Activated CD8-positive, alpha-beta memory T cell treated with anti-CD3 and anti-CD28 coated beads for 36 hours (primary cell): ENCODE measurements around the gene TMEM150C. TPM values are rescaled to one million over a fixed set of nuclear protein-coding genes. Genes with fewer than 3 reads are reported as not detected.
"Not testable (repeated sequence)": the region's sequence is repeated elsewhere in the genome, so short reads cannot be mapped to it uniquely, and the experiment has no call there.

Experiments used
- CTCF ChIA-PET: fragments of 350-600 bp; sonication (Branson Sonifier 250); formaldehyde crosslinking; loops from one replicate; lab custom pipeline; 2021; ENCODE audit warnings: antibody characterized with exemption; lab: Charles Lee
- POLR2A ChIA-PET: fragments of 350-600 bp; sonication (Branson Sonifier 250); formaldehyde crosslinking; loops from one replicate; lab custom pipeline; 2021; ENCODE audit warnings: antibody characterized with exemption; lab: Charles Lee
- total RNA-seq, 2 experiments: library from RNA; stranded (reverse); gene quantifications; one replicate each; pipeline ENCODE4 v1.2.3, GENCODE V29; 2021

Gene TMEM150C
- total RNA-seq, 2 experiments from 2014 or later, result not detected

DNA sequence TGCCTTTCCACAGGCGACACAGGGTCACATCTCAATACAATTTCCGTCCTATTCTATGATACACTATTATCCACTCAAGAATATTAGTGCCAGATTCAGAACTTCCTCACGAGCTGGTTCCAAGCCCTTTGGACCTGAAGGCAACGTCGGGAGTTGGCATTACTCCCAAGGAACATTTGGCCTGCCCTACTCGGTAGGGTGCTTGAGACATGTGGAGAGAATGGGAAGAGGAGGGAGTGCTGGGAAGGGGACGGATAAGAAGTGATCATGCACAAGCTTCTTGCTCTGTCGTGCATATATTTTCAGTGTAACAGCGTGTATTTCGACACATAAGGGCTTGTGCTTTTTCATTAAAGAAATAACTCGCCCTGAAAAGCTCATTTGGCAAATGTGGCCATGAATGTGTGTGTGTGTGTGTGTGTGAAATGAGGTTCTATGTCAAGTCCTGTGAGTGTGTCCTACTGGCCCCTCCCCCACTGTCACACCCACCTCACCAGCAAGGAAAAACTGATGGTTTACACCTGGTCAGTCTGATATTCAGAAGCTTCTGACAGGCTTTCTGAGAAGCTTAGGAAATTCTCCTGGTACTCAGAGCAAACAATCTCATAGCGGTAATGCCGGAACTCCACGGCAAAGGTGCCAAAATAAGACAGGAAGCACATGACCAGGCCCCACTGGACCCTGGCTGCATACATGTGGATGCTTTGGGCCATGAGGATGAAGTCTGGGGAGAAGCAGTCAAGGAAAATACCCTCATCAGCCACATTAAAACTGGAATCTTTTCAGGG lies 76.6 kb downstream of the TMEM150C start:
- POLR2A ChIA-PET, result no interaction called here
- CTCF ChIA-PET, result no interaction called here

DNA sequence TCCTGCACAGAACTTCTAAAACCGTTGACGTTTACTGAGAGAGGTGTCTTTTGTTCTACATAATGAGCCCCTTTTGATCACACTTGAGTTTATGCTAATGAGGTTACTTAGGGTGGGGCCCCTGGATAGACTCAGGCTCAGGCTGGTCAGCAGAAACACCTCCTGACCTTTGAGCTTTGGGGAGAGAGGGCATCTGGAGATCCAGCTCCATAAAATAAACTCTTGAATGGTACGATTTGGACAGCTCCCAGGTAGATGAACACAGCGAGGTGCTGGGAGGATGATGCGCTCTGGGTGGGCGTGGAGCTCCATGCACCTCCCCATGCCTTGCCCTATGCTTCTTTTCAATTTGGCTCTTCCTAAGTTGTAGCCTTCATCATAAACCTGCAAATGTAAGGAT lies 79.4 kb downstream of the TMEM150C start:
- ChIA-PET CTCF (interaction anchor here (0.7 kb wide), 1 partner anchor 423 kb away, joined by 4 read pairs; no protein-coding TSS in a partner anchor), POLR2A (no interaction called here)

- ChIA-PET POLR2A (no interaction called here), CTCF (interaction anchor here (0.6 kb wide), 1 partner anchor 45 kb away, joined by 4 read pairs; no protein-coding TSS in a partner anchor)
Measured at GRCh38 chr4:82481506-82481840, 80.3 kb downstream of the TMEM150C start.

GRCh38 chr4:82480771-82481505 lies 80.8 kb downstream of the TMEM150C start:
- ChIA-PET POLR2A (no interaction called here), CTCF (interaction anchor here (0.6 kb wide), 1 partner anchor 181 kb away, joined by 3 read pairs; no protein-coding TSS in a partner anchor)

GRCh38 chr4:82479562-82479961 lies 82.2 kb downstream of the TMEM150C start:
- POLR2A ChIA-PET, result no interaction called here
- CTCF ChIA-PET, result interaction anchor here (0.6 kb wide), 1 partner anchor 85 kb away, joined by 3 read pairs; no protein-coding TSS in a partner anchor

GRCh38 chr4:82477469-82477868 lies 84.3 kb downstream of the TMEM150C start:
- CTCF ChIA-PET, POLR2A ChIA-PET: not testable (repeated sequence)

- POLR2A ChIA-PET, result not testable (repeated sequence)
- CTCF ChIA-PET, result interaction anchor here (0.9 kb wide), 1 partner anchor 24 kb away, joined by 3 read pairs; no protein-coding TSS in a partner anchor
Measured at GRCh38 chr4:82475931-82476330, 85.9 kb downstream of the TMEM150C start.

GRCh38 chr4:82473621-82474164 lies 88.1 kb downstream of the TMEM150C start:
- ChIA-PET CTCF (no interaction called here), POLR2A (no interaction called here)

DNA sequence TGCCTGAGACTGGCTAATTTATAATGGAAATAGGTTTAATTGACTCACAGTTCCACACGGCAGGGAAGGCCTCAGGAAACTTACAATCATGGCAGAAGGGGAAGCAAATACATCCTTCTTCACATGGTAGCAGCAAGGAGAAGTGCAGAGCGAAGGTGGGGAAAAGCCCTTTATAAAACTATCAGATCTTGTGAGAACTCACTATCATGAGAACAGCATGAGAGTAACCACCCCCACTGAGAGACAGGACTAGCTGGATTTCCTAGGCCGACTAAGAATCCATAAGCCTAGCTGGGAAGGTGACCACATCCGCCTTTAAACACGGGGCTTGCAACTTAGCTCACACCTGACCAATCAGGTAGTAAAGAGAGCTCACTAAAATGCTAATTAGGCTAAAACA lies 88.7 kb downstream of the TMEM150C start:
- CTCF ChIA-PET, POLR2A ChIA-PET: not testable (repeated sequence)

DNA sequence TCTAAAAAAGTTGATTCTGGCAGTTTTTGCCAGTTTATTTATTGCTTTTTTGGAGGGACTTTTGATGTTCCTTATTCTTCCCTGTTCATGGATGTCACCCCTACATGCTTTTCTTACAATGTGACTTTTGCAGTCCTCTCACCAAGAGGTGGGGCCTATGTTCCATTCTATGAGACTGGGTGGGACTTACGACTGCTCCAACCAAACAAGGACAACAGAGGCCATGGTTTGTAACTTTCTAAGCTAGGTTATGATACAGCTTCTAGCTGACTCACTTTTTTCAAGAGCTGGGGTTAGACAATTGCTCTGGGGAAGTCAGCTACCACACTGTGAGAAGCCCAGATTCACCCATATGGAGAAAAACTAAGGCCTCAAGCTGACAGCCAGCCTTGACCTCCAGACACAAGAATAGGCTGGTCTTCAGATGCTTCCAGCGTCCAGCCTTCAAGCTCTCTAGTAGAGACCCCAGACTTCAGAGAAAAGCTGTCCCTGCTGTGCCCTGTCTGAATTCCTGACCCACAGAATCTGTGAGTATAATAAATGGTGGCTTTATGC lies 91.9 kb downstream of the TMEM150C start:
- POLR2A ChIA-PET, result no interaction called here
- CTCF ChIA-PET, result no interaction called here

DNA sequence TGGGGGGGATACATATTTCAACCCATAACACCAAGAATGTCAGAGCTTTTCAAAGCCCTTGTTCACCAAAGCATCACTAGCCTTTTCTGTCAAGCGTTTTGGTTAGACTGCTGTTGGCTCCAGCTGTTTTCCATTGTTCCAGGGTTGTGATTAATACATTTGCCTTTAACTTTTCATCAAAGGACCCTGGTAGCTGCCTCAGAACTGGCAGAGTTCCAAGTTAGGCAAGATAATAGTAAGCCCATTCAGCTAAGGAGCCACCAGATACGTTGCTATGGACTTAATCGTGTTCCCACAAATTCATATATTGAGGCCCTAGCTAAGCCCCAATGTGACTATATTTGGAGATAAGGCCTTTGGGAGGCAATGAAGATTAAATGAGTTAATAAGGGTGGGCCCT lies 94.3 kb downstream of the TMEM150C start:
- ChIA-PET CTCF (no interaction called here), POLR2A (no interaction called here)

DNA sequence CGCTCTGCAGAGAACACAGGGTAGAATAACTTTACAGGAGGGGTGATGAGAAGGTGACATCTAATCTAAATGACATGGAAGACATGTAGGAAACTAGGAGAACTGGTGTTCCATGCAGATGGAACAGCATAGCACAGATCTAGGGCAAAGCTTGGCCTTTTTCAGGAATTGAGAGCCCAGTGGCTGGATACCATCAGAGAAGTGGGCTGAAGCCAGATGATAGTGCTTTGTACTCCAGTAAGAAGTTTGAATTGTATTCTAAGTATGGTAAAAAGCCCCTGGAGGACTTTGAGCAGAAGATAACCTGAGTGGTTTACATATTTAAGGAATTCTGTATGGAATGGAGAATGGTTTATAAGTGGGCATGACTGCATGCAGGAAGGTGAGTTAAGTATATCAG lies 98.6 kb downstream of the TMEM150C start:
- CTCF ChIA-PET, result interaction anchor here (1.0 kb wide), 1 partner anchor 12 kb away, joined by 3 read pairs; no protein-coding TSS in a partner anchor
- POLR2A ChIA-PET, result no interaction called here

GRCh38 chr4:82462415-82462831 lies 99.4 kb downstream of the TMEM150C start:
- ChIA-PET POLR2A (no interaction called here), CTCF (interaction anchor here (1.0 kb wide), 2 partner anchors 9 to 11 kb away, joined by 3 read pairs; no protein-coding TSS in a partner anchor)

DNA sequence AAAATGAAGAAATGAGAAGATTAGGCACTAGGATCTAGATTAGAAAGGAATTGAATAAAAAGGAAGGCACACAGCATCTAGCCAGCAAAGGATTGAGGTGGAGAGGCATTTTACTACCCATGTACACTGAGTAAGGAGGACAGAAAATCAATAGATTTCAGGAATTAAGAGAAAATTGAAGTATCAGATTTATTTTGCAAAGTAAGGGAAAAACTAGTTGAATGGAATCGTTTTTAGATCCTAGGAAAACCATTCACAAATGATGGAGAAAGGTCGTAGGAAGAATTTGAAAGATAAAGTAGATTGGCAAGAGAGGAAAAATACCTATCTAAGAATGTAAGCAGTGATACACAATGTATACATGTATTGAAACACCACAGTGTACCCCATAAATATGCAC lies 100.1 kb downstream of the TMEM150C start:
- CTCF ChIA-PET, result interaction anchor here (1.0 to 2.2 kb wide), 2 partner anchors 9 to 277 kb away, joined by 3 to 10 read pairs; no protein-coding TSS in a partner anchor
- POLR2A ChIA-PET, result no interaction called here

DNA sequence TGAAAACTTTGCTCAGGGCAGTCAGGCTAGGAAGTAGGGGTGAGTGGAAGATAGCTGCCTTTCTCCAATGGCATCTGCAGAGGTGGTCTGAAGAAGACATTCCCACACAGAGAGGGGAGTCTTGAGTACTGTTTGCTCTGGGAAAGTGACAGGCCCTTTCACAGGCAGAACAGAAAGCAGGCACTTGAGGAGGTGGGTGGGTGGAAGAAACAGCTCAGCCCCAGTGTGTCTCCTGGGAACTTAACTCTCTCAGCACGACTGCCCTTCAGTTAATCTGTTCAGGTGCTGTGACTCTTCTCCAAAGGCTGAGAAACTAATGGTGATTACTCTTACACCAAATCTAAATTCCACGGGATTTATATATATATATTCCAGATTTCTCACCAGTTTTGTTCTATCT lies 103.1 kb downstream of the TMEM150C start:
- POLR2A ChIA-PET, result no interaction called here
- CTCF ChIA-PET, result interaction anchor here (0.6 kb wide), 1 partner anchor 558 kb away, joined by 5 read pairs; no protein-coding TSS in a partner anchor

DNA sequence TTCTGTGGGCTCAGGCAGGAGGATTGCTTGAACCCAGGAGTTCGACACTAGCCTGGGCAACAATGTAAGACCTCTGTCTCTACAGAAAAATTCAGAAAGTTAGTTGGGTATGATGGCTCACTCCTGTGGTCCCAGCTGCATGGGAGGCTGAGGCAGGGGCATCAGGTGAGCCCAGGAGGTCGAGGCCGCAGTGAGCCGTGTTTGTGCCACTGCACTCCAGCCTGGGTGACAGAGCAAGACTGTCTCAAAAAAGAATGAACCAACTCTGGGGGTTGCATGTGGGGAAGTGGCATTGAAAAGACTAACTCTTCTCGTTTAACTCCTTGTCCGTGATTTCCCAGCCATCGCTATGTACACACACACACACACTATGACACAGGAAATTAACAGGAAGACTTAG lies 104.5 kb downstream of the TMEM150C start:
- POLR2A ChIA-PET, result no interaction called here
- CTCF ChIA-PET, result no interaction called here

DNA sequence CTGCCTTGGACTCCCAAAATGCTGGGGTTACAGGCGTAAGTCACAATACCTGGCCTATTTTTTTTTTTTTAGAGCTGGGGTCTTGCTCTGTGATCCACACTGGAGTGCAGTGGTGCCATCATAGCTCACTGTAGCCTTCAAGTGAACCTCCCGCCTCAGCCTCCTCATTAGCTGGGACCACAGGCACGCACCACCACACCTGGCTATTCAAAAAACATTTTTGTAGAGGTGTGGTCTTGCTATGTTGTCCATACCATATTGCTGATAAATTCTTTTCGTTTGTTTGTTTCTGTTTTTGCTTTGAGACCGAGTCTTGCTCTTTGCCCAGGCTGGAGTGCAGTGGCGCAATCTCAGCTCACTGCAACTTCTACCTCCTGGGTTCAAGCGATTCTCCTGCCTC lies 109.8 kb downstream of the TMEM150C start:
- POLR2A ChIA-PET, result no interaction called here
- CTCF ChIA-PET, result interaction anchor here (0.5 to 0.9 kb wide), 2 partner anchors 16 to 24 kb away, joined by 3 read pairs; no protein-coding TSS in a partner anchor

DNA sequence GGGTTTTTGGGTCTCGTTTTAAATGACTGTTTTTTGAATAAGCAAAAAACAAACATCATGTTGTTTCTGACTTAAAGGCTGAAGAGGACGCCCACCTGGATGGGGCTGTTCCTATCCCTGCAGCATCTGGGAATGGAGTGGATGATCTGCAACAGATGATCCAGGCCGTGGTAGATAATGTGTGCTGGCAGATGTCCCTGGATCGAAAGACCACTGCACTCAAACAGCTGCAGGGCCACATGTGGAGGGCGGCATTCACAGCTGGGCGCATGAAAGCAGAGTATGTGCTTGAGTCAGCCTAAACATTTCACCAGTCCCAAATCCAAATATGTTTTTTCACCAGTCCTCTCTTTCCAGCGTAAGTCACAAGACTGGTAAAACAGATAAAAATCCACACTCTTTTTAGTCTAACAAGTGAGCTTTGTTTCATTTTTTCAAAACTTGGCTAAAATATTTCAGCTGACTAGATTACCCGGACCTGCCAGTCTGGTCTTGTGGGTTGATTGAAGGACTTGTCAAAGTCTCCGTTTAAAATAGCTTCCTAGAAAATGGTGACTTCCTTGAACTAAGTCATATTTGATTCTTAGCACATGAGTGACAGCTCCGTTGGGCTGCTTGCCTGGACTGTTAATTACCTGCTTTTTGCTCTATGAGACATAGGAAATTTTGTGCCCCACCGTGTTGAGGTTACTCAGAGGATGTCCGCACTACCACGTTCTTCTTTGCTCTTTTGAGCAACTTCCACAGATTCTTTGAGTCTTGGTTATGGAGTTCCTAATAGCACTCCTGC lies 110.6 kb downstream of the TMEM150C start:
- POLR2A ChIA-PET, result no interaction called here

DNA sequence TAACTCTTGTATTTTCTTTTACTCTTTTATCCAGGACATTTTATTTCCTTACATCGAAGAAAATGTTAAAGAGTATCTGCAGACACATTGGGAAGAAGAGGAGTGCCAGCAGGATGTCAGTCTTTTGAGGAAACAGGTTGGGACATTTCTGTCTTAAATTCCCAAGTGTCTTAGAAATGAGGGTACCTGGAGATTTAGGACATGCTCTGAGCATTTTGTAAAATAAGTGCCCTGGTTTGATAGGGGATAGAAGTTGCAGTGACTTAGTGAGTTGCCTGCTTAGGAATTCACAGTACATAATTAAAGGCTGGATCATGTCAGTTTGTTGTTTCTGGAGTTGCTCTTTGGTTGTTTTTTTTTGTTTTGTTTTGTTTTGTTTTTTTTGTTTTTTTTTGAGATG lies 113.9 kb downstream of the TMEM150C start:
- ChIA-PET CTCF (no interaction called here), POLR2A (no interaction called here)

More for the DNA sequence above, 110.6 kb downstream of the TMEM150C start:
- CTCF ChIA-PET, result interaction anchor here (0.9 to 1.1 kb wide), 2 partner anchors 11 to 25 kb away, joined by 3 read pairs; no protein-coding TSS in a partner anchor
